Loucy (cell line): Measurements from ENCODE around the gene SMCHD1.

Experiments
- H2AFZ ChIP-seq: fragments of 200-600 bp; sonication (generic); 2 replicates; pipeline ENCODE4 v1.6.0; 2016; ENCODE audit warnings: antibody characterized with exemption, mild to moderate bottlenecking, low read length, moderate library complexity
- H3F3A ChIP-seq: fragments of 200-600 bp; 2 replicates; pipeline ENCODE4 v1.6.0; 2016; ENCODE audit warnings: antibody characterized with exemption, low read depth, mild to moderate bottlenecking
- H3K27me3 ChIP-seq: fragments of 200-600 bp; sonication (generic); 2 replicates; pipeline ENCODE4 v1.6.1; 2014; ENCODE audit warnings: low read length, mild to moderate bottlenecking; ENCODE audit not compliant: insufficient read depth, poor library complexity, severe bottlenecking
- H3K36me3 ChIP-seq: fragments of 200-600 bp; sonication (generic); 2 replicates; pipeline ENCODE4 v1.6.1; 2016; ENCODE audit warnings: low read length; ENCODE audit not compliant: insufficient read depth
- H3K4me1 ChIP-seq: fragments of 200-600 bp; sonication (generic); 2 replicates; pipeline ENCODE4 v1.5.1; 2014; ENCODE audit warnings: low read length, mild to moderate bottlenecking; ENCODE audit not compliant: insufficient read depth, poor library complexity, severe bottlenecking
- H3K4me2 ChIP-seq: fragments of 200-600 bp; sonication (generic); 2 replicates; pipeline ENCODE4 v1.6.0; 2014; ENCODE audit warnings: antibody characterized with exemption, low read length, low read depth, mild to moderate bottlenecking; ENCODE audit not compliant: poor library complexity, severe bottlenecking
- H3K4me3 ChIP-seq: fragments of 200-600 bp; sonication (generic); 2 replicates; pipeline ENCODE4 v1.5.1; 2014; ENCODE audit warnings: low read length, mild to moderate bottlenecking, mixed read lengths; ENCODE audit not compliant: poor library complexity, severe bottlenecking
- H3K79me2 ChIP-seq: fragments of 200-600 bp; sonication (generic); 2 replicates; pipeline ENCODE4 v1.6.1; 2014; ENCODE audit warnings: low read length; ENCODE audit not compliant: insufficient read depth
- H3K9ac ChIP-seq: fragments of 200-600 bp; sonication (generic); 2 replicates; pipeline ENCODE4 v1.6.0; 2014; ENCODE audit warnings: mild to moderate bottlenecking, low read depth, low read length, moderate library complexity; ENCODE audit not compliant: poor library complexity, severe bottlenecking
- H3K9me2 ChIP-seq: fragments of 200-600 bp; sonication (generic); replicated peaks from 2 replicates; pipeline ENCODE4 v1.6.1; 2016; ENCODE audit warnings: low read depth, low read length, mixed read lengths
- H3K9me3 ChIP-seq: fragments of 200-600 bp; sonication (generic); 2 replicates; pipeline ENCODE4 v1.6.1; 2014; ENCODE audit warnings: mild to moderate bottlenecking, antibody characterized with exemption, low read length, low read depth; ENCODE audit not compliant: insufficient read depth
- H4K20me1 ChIP-seq: fragments of 200-600 bp; sonication (generic); 2 replicates; pipeline ENCODE4 v1.6.0; 2014; ENCODE audit warnings: antibody characterized with exemption, low read length, mild to moderate bottlenecking; ENCODE audit not compliant: insufficient read depth, poor library complexity, severe bottlenecking
- EZH2phosphoT487 ChIP-seq: fragments of 200-600 bp; IDR thresholded peaks from 2 replicates; pipeline ENCODE4 v1.6.1; 2018; ENCODE audit warnings: antibody characterized with exemption, mild to moderate bottlenecking, moderate library complexity, borderline replicate concordance
- TF ChIP-seq, protein P1 (sequence below): fragments of 200-600 bp; sonication (generic); conservative IDR thresholded peaks from 2 replicates; pipeline ENCODE4 v1.5.1; 2014; ENCODE audit warnings: mild to moderate bottlenecking, antibody characterized with exemption, low read length

The SMCHD1 gene

DNA sequence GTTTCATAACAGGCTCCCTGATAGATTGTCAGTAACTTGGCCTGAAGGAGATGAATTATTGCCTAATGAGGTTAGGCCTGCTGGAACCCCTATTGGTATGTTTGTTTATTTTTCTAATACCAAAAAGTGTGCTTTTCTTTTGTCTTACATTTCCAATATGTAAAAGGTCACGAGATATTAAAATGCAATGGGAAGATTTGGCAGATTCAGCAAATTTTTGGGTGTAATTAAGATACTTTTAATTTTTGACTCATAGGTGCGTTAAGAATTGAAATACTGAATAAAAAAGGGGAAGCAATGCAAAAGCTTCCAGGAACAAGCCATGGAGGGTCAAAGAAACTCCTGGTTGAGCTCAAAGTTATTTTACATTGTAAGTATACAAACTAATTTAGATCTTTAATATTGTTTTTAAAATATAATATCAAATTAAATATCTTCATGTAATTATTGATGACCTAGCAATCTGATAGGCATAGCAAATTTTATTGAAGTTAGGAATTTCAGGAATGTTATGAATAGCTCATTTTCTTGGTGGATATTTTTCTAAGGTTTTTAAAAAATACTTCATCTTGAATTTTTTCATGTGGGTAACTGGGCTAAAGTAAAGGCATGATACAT lies 52.1 kb downstream of the SMCHD1 start:
- no peaks in the 10 kb centered on the region for H3K9me3 ChIP-seq
- H3K4me1 ChIP-seq = no peaks in the 10 kb centered on the region
- TF ChIP-seq, protein P1, sequence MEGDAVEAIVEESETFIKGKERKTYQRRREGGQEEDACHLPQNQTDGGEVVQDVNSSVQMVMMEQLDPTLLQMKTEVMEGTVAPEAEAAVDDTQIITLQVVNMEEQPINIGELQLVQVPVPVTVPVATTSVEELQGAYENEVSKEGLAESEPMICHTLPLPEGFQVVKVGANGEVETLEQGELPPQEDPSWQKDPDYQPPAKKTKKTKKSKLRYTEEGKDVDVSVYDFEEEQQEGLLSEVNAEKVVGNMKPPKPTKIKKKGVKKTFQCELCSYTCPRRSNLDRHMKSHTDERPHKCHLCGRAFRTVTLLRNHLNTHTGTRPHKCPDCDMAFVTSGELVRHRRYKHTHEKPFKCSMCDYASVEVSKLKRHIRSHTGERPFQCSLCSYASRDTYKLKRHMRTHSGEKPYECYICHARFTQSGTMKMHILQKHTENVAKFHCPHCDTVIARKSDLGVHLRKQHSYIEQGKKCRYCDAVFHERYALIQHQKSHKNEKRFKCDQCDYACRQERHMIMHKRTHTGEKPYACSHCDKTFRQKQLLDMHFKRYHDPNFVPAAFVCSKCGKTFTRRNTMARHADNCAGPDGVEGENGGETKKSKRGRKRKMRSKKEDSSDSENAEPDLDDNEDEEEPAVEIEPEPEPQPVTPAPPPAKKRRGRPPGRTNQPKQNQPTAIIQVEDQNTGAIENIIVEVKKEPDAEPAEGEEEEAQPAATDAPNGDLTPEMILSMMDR = no peak
- no peak for TF ChIP-seq EZH2phosphoT487
- no peak overlapping the region for H3K9ac ChIP-seq
- H3K4me2 ChIP-seq = no peak overlapping the region
- peaks cover 13% of the 10 kb centered on the region; the same call in 1 of the 2 replicates for H3K79me2 ChIP-seq
- 0 out of 2 replicates have a peak, but pooled peaks cover 2% of the 10 kb centered on the region for H3F3A ChIP-seq
- no peaks in the 10 kb centered on the region for H3K9me2 ChIP-seq
- H3K4me3 ChIP-seq = no peak overlapping the region
- peaks cover 5% of the 10 kb centered on the region for H4K20me1 ChIP-seq
- H3K36me3 ChIP-seq = peaks cover 92% of the 10 kb centered on the region
- no peak overlapping the region for H2AFZ ChIP-seq
- no peaks in the 10 kb centered on the region for H3K27me3 ChIP-seq

DNA sequence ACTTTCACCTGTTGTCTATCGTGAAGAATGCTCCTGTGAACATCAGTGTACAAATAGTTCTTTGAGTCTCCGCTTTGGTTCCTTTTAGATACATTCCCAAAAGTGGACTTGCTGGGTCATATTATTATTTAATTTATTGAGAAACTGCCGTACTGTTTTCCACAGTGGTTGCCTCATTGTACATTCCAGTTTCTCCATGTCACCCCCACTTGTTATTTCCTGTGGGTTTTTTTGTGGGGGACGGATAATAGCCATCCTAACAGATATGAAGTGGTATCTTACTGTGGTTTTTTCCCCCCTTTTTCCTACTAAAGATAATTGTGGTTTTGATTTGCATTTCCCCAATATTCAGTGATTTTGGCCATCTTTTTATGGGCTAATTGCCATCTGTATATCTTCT lies 53.8 kb downstream of the SMCHD1 start:
- no peak overlapping the region for H3K4me2 ChIP-seq
- peaks cover 84% of the 10 kb centered on the region for H3K36me3 ChIP-seq
- H3K27me3 ChIP-seq = no peaks in the 10 kb centered on the region
- no peak overlapping the region for H2AFZ ChIP-seq
- no peak overlapping the region for H3K4me3 ChIP-seq
- H3K79me2 ChIP-seq = peaks cover 19% of the 10 kb centered on the region
- no peak overlapping the region for H3K9ac ChIP-seq
- no peaks in the 10 kb centered on the region for H3K4me1 ChIP-seq
- TF ChIP-seq, protein P1 = no peak
- no peak for TF ChIP-seq EZH2phosphoT487
- H3K9me3 ChIP-seq = no peaks in the 10 kb centered on the region
- no peaks in the 10 kb centered on the region for H3K9me2 ChIP-seq
- H4K20me1 ChIP-seq = peaks cover 7% of the 10 kb centered on the region
- H3F3A ChIP-seq = 0 out of 2 replicates have a peak, but pooled peaks cover 2% of the 10 kb centered on the region

DNA sequence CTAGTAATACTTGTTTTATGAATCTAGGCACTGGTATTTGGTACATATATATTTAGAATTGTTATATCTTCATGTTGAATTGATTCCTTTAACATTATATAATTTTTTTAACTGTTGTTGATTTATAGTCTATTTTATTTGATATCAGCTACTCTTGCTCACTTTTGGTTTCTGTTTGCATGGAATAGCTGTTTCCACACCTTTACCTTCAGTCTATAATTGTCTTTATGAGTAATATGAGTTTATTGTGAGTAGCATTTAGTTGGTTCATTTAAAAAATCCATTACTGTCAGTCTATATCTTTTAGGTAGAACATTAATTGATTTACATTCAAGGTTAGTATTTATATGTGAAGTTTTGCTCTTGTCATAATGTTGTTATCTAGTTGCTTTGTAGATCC lies 58.6 kb downstream of the SMCHD1 start:
- no peak for TF ChIP-seq EZH2phosphoT487
- TF ChIP-seq, protein P1 = no peak
- peaks cover 15% of the 10 kb centered on the region for H4K20me1 ChIP-seq
- peaks cover 85% of the 10 kb centered on the region for H3K36me3 ChIP-seq
- peaks cover 46% of the 10 kb centered on the region for H3K79me2 ChIP-seq
- no peaks in the 10 kb centered on the region for H3K27me3 ChIP-seq
- H2AFZ ChIP-seq = no peak overlapping the region
- no peak overlapping the region for H3K4me3 ChIP-seq
- no peak overlapping the region for H3K4me2 ChIP-seq
- H3K9ac ChIP-seq = no peak overlapping the region
- H3K9me3 ChIP-seq = no peaks in the 10 kb centered on the region
- no peaks in the 10 kb centered on the region for H3K4me1 ChIP-seq
- no peaks in the 10 kb centered on the region for H3K9me2 ChIP-seq
- H3F3A ChIP-seq = no peaks in the 10 kb centered on the region
